GM19328 (cell line): Measurements from ENCODE around the gene SHANK1.

ENCODE experiments used
- ATAC-seq: cut with Tn5 transposase; IDR thresholded peaks from one replicate; pipeline ENCODE4 v1.9.1; 2021; ENCODE audit warnings: mild to moderate bottlenecking, moderate library complexity; ENCODE audit not compliant: unreplicated experiment

Gene SHANK1

GRCh38 chr19:50693064-50693975 is 26.3 kb downstream of the SHANK1 start:
- ATAC-seq = no peak

GRCh38 chr19:50690439-50690838 is 29.2 kb downstream of the SHANK1 start:
- ATAC-seq = no peak

- ATAC-seq = no peak
Measured at GRCh38 chr19:50688766-50689165, 30.8 kb downstream of the SHANK1 start.

GRCh38 chr19:50686310-50687032 is 33.1 kb downstream of the SHANK1 start:
- ATAC-seq = no peak

GRCh38 chr19:50679177-50680125 is 40.2 kb downstream of the SHANK1 start:
- peak; percentile 75 for ATAC-seq

- ATAC-seq = no peak
Measured at GRCh38 chr19:50678323-50678722, 41.3 kb downstream of the SHANK1 start.

- ATAC-seq = no peak
Measured at GRCh38 chr19:50677636-50678035, 42.0 kb downstream of the SHANK1 start.

- no peak for ATAC-seq
Measured at GRCh38 chr19:50676625-50677197, 42.9 kb downstream of the SHANK1 start.

- no peak for ATAC-seq
Measured at GRCh38 chr19:50673118-50673517, 46.5 kb downstream of the SHANK1 start.

GRCh38 chr19:50670102-50670380 is 49.6 kb downstream of the SHANK1 start:
- no peak for ATAC-seq

- ATAC-seq = no peak
Measured at GRCh38 chr19:50669302-50670101, 50.1 kb downstream of the SHANK1 start.

GRCh38 chr19:50668879-50669278 is 50.7 kb downstream of the SHANK1 start:
- no peak for ATAC-seq

GRCh38 chr19:50668416-50668815 is 51.2 kb downstream of the SHANK1 start:
- no peak for ATAC-seq

- ATAC-seq = no peak
Measured at GRCh38 chr19:50667759-50668231, 51.8 kb downstream of the SHANK1 start.

GRCh38 chr19:50667177-50667758 is 52.3 kb downstream of the SHANK1 start:
- ATAC-seq = no peak

- no peak for ATAC-seq
Measured at GRCh38 chr19:50666346-50667176, 53.0 kb downstream of the SHANK1 start.

GRCh38 chr19:50664204-50664603 is 55.4 kb downstream of the SHANK1 start:
- no peak for ATAC-seq

GRCh38 chr19:50663482-50663790 is 56.2 kb downstream of the SHANK1 start:
- ATAC-seq = no peak
